ENCODE data around the gene TRAF7.

TRAF7 gene

GRCh38 chr16:2210386-2211365 lies 55.1 kb downstream of the TRAF7 start, which contains the start of gene BRICD5:
Gene BRICD5, minus strand, starts transcription at chr16:2210863. Its CDS starts 30 bp downstream, at chr16:2210833.
- H3K27ac ChIP-seq (ENCODE audit: low read depth, low read length), result no peak within 1 kb of the TSS
- H3K27me3 ChIP-seq (ENCODE audit: control insufficient read depth, low read length), result no peaks in the 10 kb centered on the region
- peaks cover 9% of the 10 kb centered on the region for H4K20me1 ChIP-seq (ENCODE audit: control insufficient read depth, insufficient read depth, low read depth, low read length)
- no peaks in the 10 kb centered on the region for H3K9me3 ChIP-seq (ENCODE audit: control insufficient read depth, insufficient read depth, low read length)
- peaks cover 7% of the 10 kb centered on the region; the same call in 1 of the 2 replicates for H3F3A ChIP-seq (ENCODE audit: control insufficient read depth, insufficient read depth)
- peaks cover 28% of the 10 kb centered on the region for H3K4me1 ChIP-seq (ENCODE audit: control insufficient read depth, low read length)
- H3K79me2 ChIP-seq (ENCODE audit: control insufficient read depth, low read length), result peaks cover 59% of the 10 kb centered on the region
- peaks cover 67% of the 10 kb centered on the region for H3K36me3 ChIP-seq (ENCODE audit: control insufficient read depth, low read length)
- H3K9me2 ChIP-seq (replicated peaks; ENCODE audit: control insufficient read depth, low read length), result no peaks in the 10 kb centered on the region
- no peak within 1 kb of the TSS for H3K4me3 ChIP-seq (ENCODE audit: low read length)
- TF ChIP-seq EZH2phosphoT487 (IDR thresholded peaks at IDR 0.05; ENCODE audit: borderline replicate concordance, low read length) (no peak), CTCF (IDR thresholded peaks at IDR 0.05; ENCODE audit: low read depth, low read length, poor library complexity, severe bottlenecking) (no peak)
- peak within 1 kb of the TSS; percentile 90; the same call in 1 of the 2 replicates for H3K4me2 ChIP-seq (ENCODE audit: low read length)

- Histone ChIP-seq H3K9me2 (replicated peaks; ENCODE audit: control insufficient read depth, low read length) (no peaks in the 10 kb centered on the region), H3K4me2 (ENCODE audit: low read length) (peak overlapping the region; percentile 90), H3K4me3 (ENCODE audit: low read length) (peak overlapping the region; percentile 78; the same call in 1 of the 2 replicates), H3K27me3 (ENCODE audit: control insufficient read depth, low read length) (no peaks in the 10 kb centered on the region), H3K4me1 (ENCODE audit: control insufficient read depth, low read length) (peaks cover 26% of the 10 kb centered on the region), H3K27ac (ENCODE audit: low read depth, low read length) (no peak overlapping the region), H3K9me3 (ENCODE audit: control insufficient read depth, insufficient read depth, low read length) (no peaks in the 10 kb centered on the region), H3K36me3 (ENCODE audit: control insufficient read depth, low read length) (peaks cover 63% of the 10 kb centered on the region), H3K79me2 (ENCODE audit: control insufficient read depth, low read length) (peaks cover 57% of the 10 kb centered on the region), H3F3A (ENCODE audit: control insufficient read depth, insufficient read depth) (peaks cover 7% of the 10 kb centered on the region; the same call in 1 of the 2 replicates), H4K20me1 (ENCODE audit: control insufficient read depth, insufficient read depth, low read depth, low read length) (peaks cover 9% of the 10 kb centered on the region)
- TF ChIP-seq CTCF (IDR thresholded peaks at IDR 0.05; ENCODE audit: low read depth, low read length, poor library complexity, severe bottlenecking), result no peak
- no peak for TF ChIP-seq EZH2phosphoT487 (IDR thresholded peaks at IDR 0.05; ENCODE audit: borderline replicate concordance, low read length)
Measured at GRCh38 chr16:2211923-2212347, 56.4 kb downstream of the TRAF7 start.

GRCh38 chr16:2212362-2213324 lies 57.1 kb downstream of the TRAF7 start:
- peak overlapping the region; percentile 90 for H3K4me2 ChIP-seq (ENCODE audit: low read length)
- H3K4me1 ChIP-seq (ENCODE audit: control insufficient read depth, low read length), result peaks cover 26% of the 10 kb centered on the region
- peaks cover 50% of the 10 kb centered on the region for H3K79me2 ChIP-seq (ENCODE audit: control insufficient read depth, low read length)
- no peaks in the 10 kb centered on the region for H3K9me3 ChIP-seq (ENCODE audit: control insufficient read depth, insufficient read depth, low read length)
- TF ChIP-seq CTCF (IDR thresholded peaks at IDR 0.05; ENCODE audit: low read depth, low read length, poor library complexity, severe bottlenecking) (no peak), EZH2phosphoT487 (IDR thresholded peaks at IDR 0.05; ENCODE audit: borderline replicate concordance, low read length) (no peak)
- peak overlapping the region; percentile 34; the same call in 1 of the 2 replicates for H3K27ac ChIP-seq (ENCODE audit: low read depth, low read length)
- H3K36me3 ChIP-seq (ENCODE audit: control insufficient read depth, low read length), result peaks cover 56% of the 10 kb centered on the region
- H3K9me2 ChIP-seq (replicated peaks; ENCODE audit: control insufficient read depth, low read length), result no peaks in the 10 kb centered on the region
- H3F3A ChIP-seq (ENCODE audit: control insufficient read depth, insufficient read depth), result peaks cover 7% of the 10 kb centered on the region; the same call in 1 of the 2 replicates
- H3K27me3 ChIP-seq (ENCODE audit: control insufficient read depth, low read length), result no peaks in the 10 kb centered on the region
- H3K4me3 ChIP-seq (ENCODE audit: low read length), result peak overlapping the region; percentile 78
- H4K20me1 ChIP-seq (ENCODE audit: control insufficient read depth, insufficient read depth, low read depth, low read length), result peaks cover 9% of the 10 kb centered on the region
